Measurements from ENCODE around the gene ARHGEF39. TPM values are rescaled to one million over a fixed set of nuclear protein-coding genes. Genes with fewer than 3 reads are reported as not detected.

Gene ARHGEF39, protein sequence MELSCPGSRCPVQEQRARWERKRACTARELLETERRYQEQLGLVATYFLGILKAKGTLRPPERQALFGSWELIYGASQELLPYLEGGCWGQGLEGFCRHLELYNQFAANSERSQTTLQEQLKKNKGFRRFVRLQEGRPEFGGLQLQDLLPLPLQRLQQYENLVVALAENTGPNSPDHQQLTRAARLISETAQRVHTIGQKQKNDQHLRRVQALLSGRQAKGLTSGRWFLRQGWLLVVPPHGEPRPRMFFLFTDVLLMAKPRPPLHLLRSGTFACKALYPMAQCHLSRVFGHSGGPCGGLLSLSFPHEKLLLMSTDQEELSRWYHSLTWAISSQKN
- total RNA-seq: 0.51 and 1.0 TPM in 2 replicates

DNA sequence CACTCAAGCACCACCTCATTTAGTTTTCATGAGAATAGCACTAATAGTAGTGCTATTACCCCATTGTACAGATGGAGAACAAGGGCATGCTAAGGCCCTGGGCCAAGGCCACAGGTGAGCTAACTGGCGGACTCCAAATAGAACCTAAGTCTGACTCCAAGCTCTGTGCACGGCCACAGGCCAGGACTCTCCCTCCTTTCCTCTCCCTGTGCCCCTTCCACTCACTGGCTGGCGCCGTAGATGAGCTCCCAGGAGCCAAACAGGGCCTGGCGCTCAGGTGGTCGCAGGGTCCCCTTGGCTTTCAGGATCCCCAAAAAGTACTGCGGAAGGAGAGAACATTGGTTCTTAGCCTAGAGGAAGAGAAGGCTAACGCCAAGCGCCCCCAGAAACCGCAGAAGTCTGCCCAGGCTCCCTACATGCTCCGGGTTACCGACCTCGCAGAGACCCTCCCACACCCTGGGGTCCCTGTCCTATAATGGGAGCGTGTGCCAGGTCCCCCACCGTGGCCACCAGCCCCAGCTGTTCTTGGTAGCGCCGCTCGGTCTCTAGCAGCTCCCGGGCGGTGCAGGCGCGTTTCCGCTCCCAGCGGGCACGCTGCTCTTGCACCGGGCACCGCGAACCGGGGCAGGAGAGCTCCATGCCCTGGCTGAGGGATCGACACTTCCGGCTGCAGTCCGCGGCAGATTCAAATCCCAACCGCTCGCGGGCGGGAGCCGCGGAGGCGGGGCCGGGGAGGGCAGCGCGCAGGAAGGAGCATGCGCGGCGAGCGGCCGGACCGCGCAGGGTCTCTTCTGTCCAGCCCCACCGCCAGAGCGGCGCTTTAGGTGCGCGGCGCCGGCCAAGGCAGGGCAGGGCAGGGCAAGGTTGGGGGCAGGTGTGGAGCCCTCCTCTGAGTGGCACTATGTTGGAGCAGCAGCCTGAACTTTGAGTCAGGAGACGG lies at the start of gene ARHGEF39:
Gene ARHGEF39, minus strand, starts transcription at position 665 of the 940 bp plus-strand sequence. Its CDS starts 26 bp downstream, at position 639.
- DNase-seq (ENCODE audit: low read depth in 2 of 2): peak; percentile 28 to 81

DNA sequence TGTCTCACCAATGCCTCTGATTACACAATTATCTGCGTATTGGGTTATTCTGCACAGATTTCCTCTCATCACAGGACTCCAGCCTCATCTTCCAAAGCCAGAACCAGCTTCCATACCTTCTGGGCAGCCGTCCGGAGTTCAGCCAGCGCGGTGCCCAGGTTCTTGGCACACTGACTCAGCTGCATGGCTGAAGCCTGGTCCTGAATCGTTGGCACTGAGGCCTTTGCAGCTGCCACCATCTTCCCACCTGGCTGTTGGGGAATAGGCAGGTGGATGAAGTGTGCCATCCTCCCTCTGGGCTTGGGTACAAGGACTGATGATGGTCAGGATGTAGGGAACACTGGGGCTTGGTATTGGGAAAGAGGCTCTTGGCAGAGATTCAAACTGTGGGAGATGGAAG lies 49.1 kb upstream of the ARHGEF39 start:
- no peak for DNase-seq (ENCODE audit: low read depth in 2 of 2)

DNA sequence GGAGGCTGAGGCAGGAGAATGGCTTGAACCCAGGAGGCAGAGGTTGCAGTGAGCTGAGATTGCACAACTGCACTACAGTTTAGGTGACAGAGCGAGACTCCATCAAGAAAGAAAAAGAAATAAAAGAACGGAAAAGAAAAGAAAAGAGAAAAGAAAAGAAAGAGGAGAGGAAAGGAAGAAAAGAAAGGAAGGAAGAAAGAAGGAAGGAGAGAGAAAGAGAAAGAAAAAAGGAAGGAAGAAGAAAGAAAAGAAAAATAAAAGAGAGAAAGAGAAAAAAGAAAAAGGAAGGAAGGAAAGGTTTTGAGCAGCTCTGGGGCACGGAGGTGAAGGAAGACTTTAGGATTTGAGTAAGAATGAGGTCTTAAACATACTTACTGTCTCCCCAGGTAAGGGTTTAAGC lies 48.6 kb upstream of the ARHGEF39 start:
- DNase-seq (ENCODE audit: low read depth in 2 of 2): no peak

DNA sequence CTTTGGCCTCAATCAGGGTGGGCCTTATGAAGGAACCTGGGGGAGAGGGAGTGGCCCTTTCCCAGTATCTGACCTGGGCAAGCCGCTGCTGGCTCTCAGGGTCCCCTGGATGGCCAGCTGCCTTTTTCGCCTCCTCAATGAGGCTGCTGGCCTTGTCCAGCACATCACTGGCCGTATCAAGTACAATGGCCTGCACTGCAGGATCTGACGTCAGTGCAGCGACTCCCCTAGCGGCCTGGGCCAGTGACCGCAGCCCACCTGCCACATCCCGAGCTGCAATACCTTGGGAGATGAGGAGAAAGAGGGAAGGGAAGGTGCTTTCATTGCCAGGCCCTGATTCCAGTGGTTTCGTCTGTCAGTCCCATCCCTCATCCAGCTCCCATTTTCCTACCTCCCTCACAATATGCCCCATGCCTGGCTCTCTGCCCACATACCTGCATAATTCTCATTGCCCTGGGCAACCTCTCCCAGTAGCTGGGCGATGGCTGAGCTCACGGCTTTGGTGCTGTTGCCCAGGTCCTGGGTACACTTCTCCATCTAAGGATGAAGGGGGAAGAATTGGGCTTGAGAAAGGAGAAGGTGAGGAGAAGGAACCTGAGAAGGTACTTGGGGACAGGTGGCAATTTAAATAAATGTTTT lies 47.9 kb upstream of the ARHGEF39 start:
- DNase-seq (ENCODE audit: low read depth in 2 of 2): no peak

DNA sequence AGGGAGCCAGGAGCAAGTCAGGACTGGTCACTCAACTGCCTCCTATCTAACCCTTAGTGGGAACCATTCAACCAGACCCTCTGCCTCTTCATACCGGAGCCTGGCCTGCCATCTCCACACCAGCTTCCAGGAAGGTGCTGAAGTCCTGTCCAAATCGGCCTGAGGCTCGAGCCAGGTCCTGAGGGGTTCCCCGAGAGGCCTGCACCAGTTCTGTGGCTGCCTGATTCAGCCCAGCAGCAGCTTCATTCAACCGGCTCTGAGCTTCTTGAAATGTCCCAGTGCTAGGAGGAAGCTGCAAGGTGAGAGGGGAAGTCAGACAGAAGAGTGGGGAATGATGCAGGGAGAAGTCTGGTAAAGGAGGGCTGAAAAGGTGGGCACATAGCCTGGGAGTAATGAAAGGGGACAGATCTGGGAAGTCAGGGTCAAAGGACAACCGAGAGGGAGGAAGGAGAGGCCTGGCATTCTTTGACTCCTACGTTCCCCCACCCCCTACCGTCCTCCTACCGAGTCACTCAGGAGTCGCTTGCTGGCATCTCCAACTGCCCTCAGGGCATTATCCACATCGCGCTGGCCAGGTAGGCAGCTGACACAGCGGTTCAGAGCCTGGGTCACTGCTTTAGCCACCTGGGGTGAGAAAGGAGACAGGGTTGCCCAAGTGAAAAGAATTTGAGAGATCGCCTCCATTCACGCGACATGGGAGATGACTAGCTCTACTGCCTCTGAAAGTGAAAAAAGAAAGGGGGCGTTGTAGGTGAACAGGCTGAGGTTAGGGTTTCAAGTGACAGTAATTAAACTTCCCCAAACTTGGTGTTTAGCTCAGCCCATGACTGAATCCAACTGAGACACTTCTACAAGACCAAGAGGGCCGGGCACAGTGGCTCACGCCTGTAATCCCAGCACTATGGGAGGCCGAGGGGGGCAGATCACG lies 46.8 kb upstream of the ARHGEF39 start:
- no peak for DNase-seq (ENCODE audit: low read depth in 2 of 2)

DNA sequence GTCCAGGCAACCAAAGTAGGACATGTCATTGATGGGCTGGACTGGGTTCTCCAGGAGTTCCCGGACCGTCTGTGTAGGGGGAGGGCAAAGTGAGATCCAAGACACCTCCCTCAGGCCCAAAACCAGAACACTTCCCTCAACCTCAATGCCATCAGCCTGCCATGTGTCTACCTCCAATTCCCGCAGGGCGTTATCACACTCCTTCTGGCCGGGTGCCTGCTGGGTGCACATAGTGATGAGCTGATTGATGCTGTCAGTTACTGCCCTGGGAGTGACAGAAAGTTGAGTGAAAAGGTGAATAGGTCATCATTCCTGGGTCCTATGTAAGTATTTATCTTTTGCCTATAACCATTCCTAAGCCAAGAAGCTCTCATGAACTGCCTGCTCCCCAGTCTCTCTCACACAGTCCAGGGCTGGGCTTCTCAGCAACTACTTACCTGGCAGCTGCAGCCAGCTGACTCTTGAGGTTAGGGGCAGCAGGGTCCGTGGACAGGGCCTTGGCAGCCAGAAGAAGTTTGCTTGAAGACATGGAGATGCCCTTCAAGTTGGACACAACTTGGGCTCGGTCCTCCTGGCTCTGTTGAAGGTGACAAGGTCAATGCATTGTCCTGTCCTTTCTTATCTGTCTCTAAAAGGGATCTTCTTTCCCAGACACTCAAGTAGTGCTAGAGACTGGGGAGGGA lies 46.0 kb upstream of the ARHGEF39 start:
- no peak for DNase-seq (ENCODE audit: low read depth in 2 of 2)

DNA sequence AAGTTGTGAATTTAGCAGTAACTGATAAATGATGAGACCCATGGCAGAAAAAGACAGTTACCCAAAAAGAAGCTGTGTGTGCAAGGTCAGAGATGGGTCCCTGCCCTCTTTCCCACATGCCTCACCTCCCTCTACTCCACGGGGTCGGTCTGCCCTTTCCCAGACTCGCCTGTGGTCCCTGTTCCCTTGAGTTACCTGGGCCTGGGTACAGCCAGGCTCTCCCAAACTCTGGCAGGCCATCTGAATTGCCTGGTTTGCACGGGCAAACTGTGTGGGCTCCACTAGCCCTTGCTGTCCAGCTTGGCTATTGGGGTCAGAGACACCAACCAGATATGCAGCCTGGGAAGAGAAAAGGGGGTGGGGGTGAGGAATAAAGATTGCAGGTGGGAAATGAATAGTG lies 43.2 kb upstream of the ARHGEF39 start:
- DNase-seq (ENCODE audit: low read depth in 2 of 2): no peak

DNA sequence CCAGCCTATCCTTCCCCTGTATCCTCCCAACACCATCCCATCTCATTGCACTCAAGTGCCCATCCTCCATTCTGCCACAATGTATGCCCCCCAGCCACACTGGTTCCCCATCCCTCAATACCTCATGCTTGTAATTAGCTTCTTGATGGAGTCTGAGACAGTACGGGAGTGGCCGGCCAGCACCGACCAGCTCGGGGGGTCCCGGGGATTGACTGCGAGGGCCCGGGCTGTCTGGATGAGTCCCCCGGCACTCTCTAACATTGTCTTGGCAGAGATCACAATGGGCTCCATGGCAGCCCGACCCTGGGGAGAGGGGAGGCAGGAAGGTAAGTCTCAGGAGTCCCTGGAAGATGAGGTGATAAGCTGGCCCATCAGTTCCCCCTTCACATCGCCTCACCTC lies 42.0 kb upstream of the ARHGEF39 start:
- no peak for DNase-seq (ENCODE audit: low read depth in 2 of 2)

DNA sequence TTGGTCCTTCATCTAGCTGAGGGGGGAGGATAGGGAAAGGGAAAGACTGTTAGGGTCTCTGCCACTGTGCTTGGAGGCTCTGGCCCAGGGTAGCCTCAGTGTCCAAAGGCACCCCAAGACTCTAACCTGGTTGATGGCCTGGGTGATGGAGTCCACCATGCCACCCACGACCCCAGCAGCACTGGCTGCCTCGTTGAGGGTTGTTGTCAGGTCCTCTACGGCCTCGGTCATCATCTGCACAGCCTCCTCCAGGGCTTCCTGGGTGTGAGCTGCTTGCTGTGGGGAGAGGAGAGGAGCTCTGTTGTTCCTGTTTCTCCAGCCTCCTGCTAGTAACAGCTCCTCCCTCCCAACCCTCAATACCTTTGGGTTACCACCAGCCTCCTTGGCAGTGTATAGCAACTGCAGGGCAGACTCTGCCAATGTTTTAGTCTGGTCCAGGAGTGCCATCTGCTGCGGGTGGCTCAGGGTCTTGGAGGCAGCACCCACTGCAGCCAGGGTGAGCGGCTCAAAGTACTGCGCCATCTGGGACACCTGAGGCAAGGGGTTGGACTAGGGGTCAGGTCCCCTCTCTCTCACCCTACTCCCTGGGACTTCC lies 40.9 kb upstream of the ARHGEF39 start:
- DNase-seq (ENCODE audit: low read depth in 2 of 2): no peak

DNA sequence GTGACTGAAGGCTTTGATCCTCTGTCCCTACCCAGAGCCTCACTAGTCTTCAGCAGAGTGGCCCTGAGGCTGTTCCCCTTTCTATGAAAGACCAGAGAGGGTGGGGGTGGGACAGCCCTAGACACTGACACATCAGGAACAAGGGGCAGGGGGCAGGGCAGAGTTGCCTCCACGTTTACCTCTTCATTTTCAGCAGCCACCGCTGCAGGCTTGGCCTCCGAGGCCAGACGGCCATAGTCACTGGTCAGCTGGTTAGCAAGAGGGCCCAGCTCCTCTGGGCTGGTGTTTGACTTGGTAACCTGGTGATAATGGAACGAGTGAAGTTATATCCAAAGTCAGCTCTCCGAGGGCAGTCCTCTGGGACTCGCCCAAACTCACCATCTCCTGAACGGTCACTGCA lies 40.4 kb upstream of the ARHGEF39 start:
- DNase-seq (ENCODE audit: low read depth in 2 of 2): no peak

DNA sequence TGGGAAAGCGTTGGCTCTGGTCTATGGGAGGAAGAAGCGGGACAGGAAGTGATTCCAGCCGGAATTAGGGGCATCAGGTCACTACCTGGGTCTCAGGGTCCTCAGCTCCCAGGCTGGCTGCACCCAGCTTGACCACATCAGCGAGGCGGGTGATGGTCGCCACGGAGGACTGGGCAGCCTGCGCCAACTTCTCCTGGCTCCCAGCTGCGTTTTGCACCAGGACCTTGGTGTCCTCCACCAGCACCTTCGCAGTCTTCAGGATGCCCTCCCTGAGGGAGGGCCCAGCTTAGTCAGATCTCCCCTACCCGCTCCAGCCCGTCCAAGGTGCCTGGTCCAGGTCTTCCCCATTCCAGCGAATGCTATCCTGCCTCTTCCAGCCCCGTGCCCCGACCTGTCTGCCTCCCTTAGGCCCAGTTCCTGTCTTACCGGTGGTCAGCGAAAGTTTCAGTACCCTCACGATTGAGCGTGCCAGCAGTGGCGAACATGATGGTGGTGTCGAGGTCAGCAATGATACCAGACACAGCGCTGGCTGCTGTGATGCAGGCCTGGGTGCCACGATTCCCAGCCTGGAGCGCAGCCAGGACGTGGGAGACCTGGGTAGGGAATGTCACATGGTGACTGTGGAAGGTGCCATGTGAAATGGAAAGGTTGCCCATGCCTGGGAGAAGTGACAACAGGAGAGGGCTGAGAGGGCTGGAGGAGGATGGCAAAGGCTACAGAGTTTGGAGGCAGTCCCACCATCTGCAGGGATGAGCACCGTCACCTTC lies 39.1 kb upstream of the ARHGEF39 start:
- DNase-seq (ENCODE audit: low read depth in 2 of 2): no peak

DNA sequence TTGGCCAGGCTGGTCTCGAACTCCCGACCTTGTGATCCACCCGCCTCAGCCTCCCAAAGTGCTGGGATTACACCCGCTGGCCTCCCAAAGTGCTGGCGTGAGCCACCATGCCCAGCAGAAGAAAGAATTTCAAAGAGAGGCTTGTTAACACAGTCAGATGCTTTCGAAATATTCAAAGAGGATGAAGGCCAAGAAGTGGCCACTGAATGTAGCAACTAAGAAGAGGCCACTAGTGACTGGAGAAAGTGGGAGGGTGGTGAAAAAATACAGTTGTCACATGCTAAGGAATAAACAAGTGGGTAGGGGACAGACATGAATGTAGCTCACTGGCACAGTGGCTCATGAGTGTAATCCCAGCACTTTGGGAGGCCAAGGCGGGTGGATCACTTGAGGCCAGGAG lies 37.7 kb upstream of the ARHGEF39 start:
- no peak for DNase-seq (ENCODE audit: low read depth in 2 of 2)

DNA sequence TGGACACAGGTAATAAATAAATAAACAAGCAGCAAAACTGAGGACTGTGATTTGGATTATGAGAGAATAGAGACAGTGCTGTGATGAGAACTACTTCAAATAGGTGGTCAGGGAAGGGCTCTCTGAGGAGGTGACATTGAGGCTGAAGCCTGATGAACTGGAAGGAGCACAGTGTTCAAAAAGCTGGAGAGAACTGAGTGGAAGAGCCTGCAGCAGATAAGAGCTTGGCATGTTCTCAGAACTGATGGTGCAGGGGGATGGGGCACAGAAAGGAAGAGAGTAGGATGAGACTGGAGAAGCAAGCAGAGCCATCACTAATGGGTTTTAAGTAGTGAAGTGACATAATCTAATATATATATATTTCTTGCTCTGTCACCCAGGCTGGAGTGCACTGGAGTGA lies 35.9 kb upstream of the ARHGEF39 start:
- no peak for DNase-seq (ENCODE audit: low read depth in 2 of 2)

DNA sequence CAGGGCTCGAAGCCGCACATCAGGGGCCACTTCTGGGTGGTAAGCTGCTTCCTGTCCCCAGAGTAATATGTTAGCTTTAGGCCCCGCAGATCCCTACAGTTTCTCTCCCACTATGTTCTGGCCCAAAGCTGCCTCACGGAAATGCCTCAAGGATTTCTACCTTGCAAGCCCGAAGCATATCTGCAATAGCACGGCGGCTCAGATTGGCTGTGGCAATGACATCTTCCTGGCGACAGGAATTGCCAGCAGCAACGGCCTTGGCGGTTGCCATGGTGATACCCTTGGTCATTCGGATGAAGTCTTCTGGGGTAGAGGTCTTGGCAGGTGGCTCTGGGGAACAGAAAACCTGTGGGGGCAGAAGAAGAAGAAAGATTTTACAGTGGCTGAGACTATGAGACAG lies 35.0 kb upstream of the ARHGEF39 start:
- no peak for DNase-seq (ENCODE audit: low read depth in 2 of 2)

DNA sequence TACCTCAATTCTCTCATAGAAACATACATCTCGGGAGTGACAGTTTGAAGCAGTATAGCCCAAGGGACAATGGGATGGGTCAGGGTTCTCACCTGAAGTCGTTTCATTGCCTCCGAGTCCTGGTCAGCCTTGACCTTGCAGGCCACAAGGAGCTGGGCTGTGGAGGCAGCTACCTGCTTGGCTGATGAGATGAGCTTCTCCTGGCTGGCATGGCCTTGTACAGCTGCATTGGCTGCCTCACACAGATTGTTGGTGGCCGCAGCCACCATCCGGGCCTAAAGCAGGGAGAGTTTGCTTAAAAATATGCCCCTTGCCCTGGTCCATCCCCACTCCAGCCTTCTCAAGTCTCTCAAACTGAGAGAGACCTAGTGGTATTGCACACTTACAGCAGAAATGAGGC lies 33.2 kb upstream of the ARHGEF39 start:
- DNase-seq (ENCODE audit: low read depth in 2 of 2): no peak

DNA sequence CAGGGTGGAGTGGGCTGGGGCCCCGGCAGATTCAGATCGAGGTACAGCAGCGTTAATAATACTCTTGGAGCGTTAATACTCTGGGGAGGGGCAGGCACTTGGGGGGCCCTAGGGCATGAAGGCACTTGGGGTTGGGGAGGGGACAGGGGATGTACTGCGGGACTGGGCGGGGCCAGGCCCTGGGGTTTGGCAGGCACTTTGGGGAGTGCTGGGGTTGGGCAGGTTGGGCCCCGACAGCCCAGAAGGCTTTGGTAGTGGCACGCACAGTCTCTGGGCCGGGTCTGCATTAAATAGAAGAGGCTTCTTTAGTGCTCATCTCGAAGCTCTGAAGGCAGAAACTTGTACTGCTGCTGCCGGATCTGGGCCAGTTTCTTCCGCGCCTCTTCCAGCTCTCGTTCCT lies 32.5 kb upstream of the ARHGEF39 start:
- no peak for DNase-seq (ENCODE audit: low read depth in 2 of 2)

DNA sequence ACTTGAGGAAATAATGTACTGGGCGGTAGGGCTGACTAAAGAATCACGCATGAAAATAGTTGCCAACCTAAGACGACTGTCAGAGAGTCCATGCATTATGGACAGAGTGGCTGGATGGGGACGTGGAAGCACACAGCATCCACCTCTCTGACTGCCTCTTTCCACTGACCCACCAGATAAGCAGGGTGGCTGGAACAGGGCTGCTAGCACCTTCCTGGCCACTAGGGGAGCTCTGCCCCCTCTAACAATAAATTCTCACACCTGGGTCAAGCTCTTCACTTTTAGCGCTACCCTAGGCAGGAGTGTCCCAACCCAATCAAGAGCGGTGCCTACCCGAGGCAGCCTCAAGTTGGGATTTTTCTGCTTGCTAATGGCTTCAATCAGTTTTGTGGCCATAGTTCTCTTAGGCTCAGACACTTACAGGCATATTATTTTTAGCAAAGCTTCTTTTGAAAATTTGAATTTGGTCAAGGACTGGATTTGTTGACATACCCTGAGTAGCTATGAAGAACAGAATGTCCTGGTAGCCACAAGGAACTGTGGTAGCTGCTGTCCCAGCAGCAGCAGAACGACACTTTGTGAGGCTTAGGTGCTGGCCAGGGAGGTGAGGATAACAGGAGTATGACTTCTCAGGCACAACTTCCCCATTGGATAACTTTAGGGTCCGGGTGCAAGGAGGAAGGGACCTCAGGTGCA lies 31.7 kb upstream of the ARHGEF39 start:
- peak; percentile 38 to 64 for DNase-seq (ENCODE audit: low read depth in 2 of 2)

DNA sequence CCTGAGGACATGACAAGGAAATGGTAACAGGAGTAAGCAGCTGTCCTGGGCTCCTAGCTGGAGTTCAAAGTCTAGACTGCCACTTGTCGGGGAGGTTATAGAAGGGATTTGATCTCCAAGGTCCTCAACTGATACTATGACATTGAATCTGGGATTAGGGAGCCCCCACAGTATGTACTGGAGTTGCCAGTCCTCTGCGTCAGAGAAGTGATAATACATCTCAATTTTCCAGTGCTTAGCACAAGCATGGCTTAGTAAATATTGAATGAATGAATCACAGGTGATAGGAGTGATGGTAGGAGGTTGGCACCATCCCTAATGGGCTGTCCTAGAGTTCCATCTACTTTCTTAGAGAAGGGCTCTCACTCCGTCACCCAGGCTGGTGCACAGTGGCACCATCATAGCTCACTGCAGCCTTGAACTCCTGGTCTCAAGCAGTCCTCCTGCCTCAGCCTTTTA lies 31.0 kb upstream of the ARHGEF39 start:
- no peak for DNase-seq (ENCODE audit: low read depth in 2 of 2)
